Fibroblast of lung (primary cell): ENCODE data around the gene ANKRD34B. TPM values are rescaled to one million over a fixed set of nuclear protein-coding genes. Genes with fewer than 3 reads are reported as not detected.

ENCODE experiments used
- DNase-seq, 2 donors: peaks; one replicate each; pipeline versions ENCODE4 v3.0.0 to v3.0.0-alpha.2; 2010; ENCODE audit warnings: low read depth in 2 of 2
- H2AFZ ChIP-seq: 2 replicates; pipeline ENCODE4 v1.5.1; 2012; ENCODE audit warnings: low read length, control low read depth, inconsistent platforms
- H3K27ac ChIP-seq: 2 replicates; pipeline ENCODE4 v1.5.1; 2011; ENCODE audit warnings: low read length, control low read depth; ENCODE audit not compliant: insufficient read depth
- H3K27me3 ChIP-seq: 2 replicates; pipeline ENCODE4 v1.5.1; 2011; ENCODE audit warnings: mild to moderate bottlenecking, low read length; ENCODE audit not compliant: control insufficient read depth, insufficient read depth
- H3K36me3 ChIP-seq: 2 replicates; pipeline ENCODE4 v1.5.1; 2011; ENCODE audit warnings: low read length; ENCODE audit not compliant: control insufficient read depth, insufficient read depth
- H3K4me1 ChIP-seq: 2 replicates; pipeline ENCODE4 v1.5.1; 2011; ENCODE audit warnings: low read length; ENCODE audit not compliant: control insufficient read depth, insufficient read depth; ENCODE audit errors: extremely low read depth
- H3K4me2 ChIP-seq: 2 replicates; pipeline ENCODE4 v1.5.1; 2011; ENCODE audit warnings: low read length, control low read depth; ENCODE audit not compliant: insufficient read depth; ENCODE audit errors: extremely low read depth
- H3K4me3 ChIP-seq, 4 experiments: fragments of 200-600 bp in 1 of 4; sonication (generic) in 1 of 4; replicated peaks in 1 of 4; 2 replicates each; pipeline ENCODE4 v1.5.1; 2011 to 2016; ENCODE audit warnings: low read length in 4 of 4, low read depth in 3 of 4, mild to moderate bottlenecking in 3 of 4, control low read depth in 2 of 4, inconsistent platforms in 1 of 4, mixed read lengths in 1 of 4; ENCODE audit not compliant: insufficient read depth in 1 of 4; ENCODE audit errors: control extremely low read depth in 1 of 4
- H3K79me2 ChIP-seq: 2 replicates; pipeline ENCODE4 v1.5.1; 2012; ENCODE audit warnings: mild to moderate bottlenecking, low read length, inconsistent platforms; ENCODE audit not compliant: control insufficient read depth, insufficient read depth
- H3K9ac ChIP-seq: 2 replicates; pipeline ENCODE4 v1.5.1; 2011; ENCODE audit warnings: mild to moderate bottlenecking, low read length, control low read depth; ENCODE audit not compliant: insufficient read depth
- H3K9me3 ChIP-seq: 2 replicates; pipeline ENCODE4 v1.5.1; 2012; ENCODE audit warnings: low read depth, low read length; ENCODE audit not compliant: control insufficient read depth, insufficient read depth
- H4K20me1 ChIP-seq: 2 replicates; pipeline ENCODE4 v1.5.1; 2011; ENCODE audit warnings: low read length; ENCODE audit not compliant: control insufficient read depth, insufficient read depth; ENCODE audit errors: extremely low read depth
- CTCF ChIP-seq, 2 donors: IDR thresholded peaks in 1 of 2; conservative IDR thresholded peaks in 1 of 2; 1 replicate in 1 of 2; 2 replicates in 1 of 2; pipeline ENCODE4 v1.5.1; 2011 to 2012; ENCODE audit warnings: low read length in 2 of 2, control low read depth in 1 of 2, inconsistent platforms in 1 of 2, low read depth in 1 of 2, mild to moderate bottlenecking in 1 of 2
- EZH2 ChIP-seq: IDR thresholded peaks from 2 replicates; pipeline ENCODE4 v1.5.1; 2012; ENCODE audit warnings: low read length, control low read depth, mild to moderate bottlenecking; ENCODE audit errors: missing control alignments
- polyA plus RNA-seq, 2 donors: library from polyadenylated mRNA; depleted of rRNA in 1 of 2; stranded (reverse) in 1 of 2; unstranded in 1 of 2; fragments of >200 nt; gene quantifications; 2 replicates each; pipeline ENCODE4 v1.2.1, GENCODE V29; 2011 to 2012; ENCODE audit warnings: missing spikeins in 1 of 2
- total RNA-seq: library from RNA; depleted of rRNA; stranded (reverse); fragments of >200 nt; gene quantifications from 2 replicates; pipeline ENCODE4 v1.2.1, GENCODE V29; 2014

ANKRD34B gene
- total and polyA plus RNA-seq, 2 donors (not counting 1 experiment from before 2014, with no cell fraction given): not detected

- no peaks in the 10 kb centered on the region for H3K27me3 ChIP-seq
- no peaks in the 10 kb centered on the region for H3K4me1 ChIP-seq
- H3K9me3 ChIP-seq: no peaks in the 10 kb centered on the region
- H2AFZ ChIP-seq: no peak overlapping the region
- H3K4me3 ChIP-seq: no peak overlapping the region
- no peak overlapping the region for H3K4me2 ChIP-seq
- H4K20me1 ChIP-seq: no peaks in the 10 kb centered on the region
- no peaks in the 10 kb centered on the region for H3K79me2 ChIP-seq
- DNase-seq: no peak
- no peak overlapping the region for H3K9ac ChIP-seq
- no peak overlapping the region for H3K27ac ChIP-seq
- TF ChIP-seq CTCF (conservative IDR thresholded peaks at IDR 0.05 in 1 of 2, IDR thresholded peaks at IDR 0.05 in 1 of 2; ENCODE audit: low read depth in 1 of 2, low read length in 2 of 2) (no peak), EZH2 (no peak)
- no peaks in the 10 kb centered on the region for H3K36me3 ChIP-seq
These were observed 37.8 kb upstream of the ANKRD34B start for GRCh38 chr5:80607832-80608231.

- Histone ChIP-seq H3K79me2 (no peaks in the 10 kb centered on the region), H3K36me3 (no peaks in the 10 kb centered on the region), H3K4me3 (no peak overlapping the region), H4K20me1 (no peaks in the 10 kb centered on the region), H2AFZ (no peak overlapping the region), H3K27ac (no peak overlapping the region), H3K4me2 (no peak overlapping the region), H3K9me3 (no peaks in the 10 kb centered on the region), H3K4me1 (no peaks in the 10 kb centered on the region), H3K27me3 (no peaks in the 10 kb centered on the region), H3K9ac (no peak overlapping the region)
- TF ChIP-seq CTCF (conservative IDR thresholded peaks at IDR 0.05 in 1 of 2, IDR thresholded peaks at IDR 0.05 in 1 of 2; ENCODE audit: low read depth in 1 of 2, low read length in 2 of 2) (no peak), EZH2 (no peak)
- DNase-seq: no peak
These were observed 37.3 kb upstream of the ANKRD34B start for GRCh38 chr5:80607343-80607742.

GRCh38 chr5:80600943-80601693, 31.0 kb upstream of the ANKRD34B start:
- H3K27me3 ChIP-seq: no peaks in the 10 kb centered on the region
- no peak for DNase-seq
- TF ChIP-seq CTCF (conservative IDR thresholded peaks at IDR 0.05 in 1 of 2, IDR thresholded peaks at IDR 0.05 in 1 of 2; ENCODE audit: low read depth in 1 of 2, low read length in 2 of 2): no peak
- no peak for TF ChIP-seq EZH2
- H4K20me1 ChIP-seq: no peaks in the 10 kb centered on the region
- no peaks in the 10 kb centered on the region for H3K9me3 ChIP-seq
- no peak overlapping the region for H3K4me2 ChIP-seq
- no peaks in the 10 kb centered on the region for H3K4me1 ChIP-seq
- no peaks in the 10 kb centered on the region for H3K79me2 ChIP-seq
- H3K27ac ChIP-seq: no peak overlapping the region
- no peak overlapping the region for H3K9ac ChIP-seq
- no peak overlapping the region for H2AFZ ChIP-seq
- H3K4me3 ChIP-seq: no peak overlapping the region
- no peaks in the 10 kb centered on the region for H3K36me3 ChIP-seq
